D721Med (cell line): ENCODE measurements around the gene CDH4.

Source experiments
- DNase-seq: peaks from one replicate; pipeline ENCODE4 v3.0.0; 2011; ENCODE audit warnings: low spot score; ENCODE audit not compliant: insufficient read length
- FAIRE-seq: peaks from 2 replicates; lab custom pipeline; 2011; peaks lifted over from hg19 to GRCh38; lab: Jason Lieb, UNC
- TF ChIP-seq, protein P1 (sequence below): IDR thresholded peaks from 2 replicates; pipeline ENCODE4 v1.5.1; 2012; ENCODE audit warnings: mild to moderate bottlenecking, control low read depth; ENCODE audit not compliant: insufficient read depth; ENCODE audit errors: missing control alignments

The CDH4 gene

DNA sequence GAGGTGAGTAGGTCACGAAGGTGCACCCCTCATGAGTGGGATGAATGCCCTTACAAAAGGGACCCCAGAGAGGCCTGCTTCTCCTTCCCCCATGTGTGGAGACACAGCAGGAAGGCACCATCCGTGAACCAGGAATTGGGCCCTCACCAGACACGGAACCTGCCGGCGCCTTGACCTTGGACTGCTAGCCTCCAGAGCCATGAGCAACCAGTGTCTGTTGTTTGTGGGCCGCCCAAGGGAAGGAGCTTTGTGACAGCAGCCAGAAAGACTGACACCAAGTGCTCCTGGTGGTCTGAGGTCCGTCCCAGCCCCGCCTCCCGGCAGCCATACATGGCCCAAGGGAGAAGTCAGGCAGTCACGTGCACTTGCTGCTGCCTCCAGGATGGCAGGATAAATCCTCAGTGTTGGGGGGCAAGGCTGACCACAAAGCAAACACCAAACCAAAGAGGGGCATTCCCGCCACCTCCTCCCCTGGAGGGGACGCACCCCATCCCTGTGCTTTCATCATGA is 29.3 kb downstream of the CDH4 start:
- TF ChIP-seq, protein P1, sequence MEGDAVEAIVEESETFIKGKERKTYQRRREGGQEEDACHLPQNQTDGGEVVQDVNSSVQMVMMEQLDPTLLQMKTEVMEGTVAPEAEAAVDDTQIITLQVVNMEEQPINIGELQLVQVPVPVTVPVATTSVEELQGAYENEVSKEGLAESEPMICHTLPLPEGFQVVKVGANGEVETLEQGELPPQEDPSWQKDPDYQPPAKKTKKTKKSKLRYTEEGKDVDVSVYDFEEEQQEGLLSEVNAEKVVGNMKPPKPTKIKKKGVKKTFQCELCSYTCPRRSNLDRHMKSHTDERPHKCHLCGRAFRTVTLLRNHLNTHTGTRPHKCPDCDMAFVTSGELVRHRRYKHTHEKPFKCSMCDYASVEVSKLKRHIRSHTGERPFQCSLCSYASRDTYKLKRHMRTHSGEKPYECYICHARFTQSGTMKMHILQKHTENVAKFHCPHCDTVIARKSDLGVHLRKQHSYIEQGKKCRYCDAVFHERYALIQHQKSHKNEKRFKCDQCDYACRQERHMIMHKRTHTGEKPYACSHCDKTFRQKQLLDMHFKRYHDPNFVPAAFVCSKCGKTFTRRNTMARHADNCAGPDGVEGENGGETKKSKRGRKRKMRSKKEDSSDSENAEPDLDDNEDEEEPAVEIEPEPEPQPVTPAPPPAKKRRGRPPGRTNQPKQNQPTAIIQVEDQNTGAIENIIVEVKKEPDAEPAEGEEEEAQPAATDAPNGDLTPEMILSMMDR = no peak
- FAIRE-seq (no peak), DNase-seq (no peak)

GRCh38 chr20:61284752-61285151 is 32.7 kb downstream of the CDH4 start:
- TF ChIP-seq, protein P1 = no peak
- DNase-seq (no peak), FAIRE-seq (no peak)

DNA sequence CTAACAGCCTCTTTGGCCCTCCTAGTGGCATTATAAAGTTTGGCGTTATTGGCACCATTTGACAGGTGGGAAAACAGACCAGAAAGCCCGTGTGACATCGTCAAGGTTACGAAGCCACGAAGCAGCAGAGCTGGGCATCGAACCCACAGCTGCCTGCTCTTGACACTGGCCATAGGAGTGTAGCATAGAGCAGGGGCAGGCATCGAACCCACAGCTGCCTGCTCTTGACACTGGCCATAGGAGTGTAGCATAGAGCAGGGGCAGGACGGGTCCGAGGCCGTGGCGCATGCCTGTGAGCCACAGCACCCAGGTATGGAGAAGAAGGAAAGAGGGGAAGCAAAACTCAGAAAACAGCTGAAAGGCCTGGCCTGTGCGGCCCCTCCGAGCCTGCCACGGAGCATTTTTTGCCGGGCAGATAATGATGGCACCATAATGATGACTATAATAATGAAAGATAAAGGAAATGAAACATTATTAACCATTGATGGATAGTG is 33.1 kb downstream of the CDH4 start:
- FAIRE-seq (no peak), DNase-seq (no peak)
- TF ChIP-seq, protein P1 = no peak

DNA sequence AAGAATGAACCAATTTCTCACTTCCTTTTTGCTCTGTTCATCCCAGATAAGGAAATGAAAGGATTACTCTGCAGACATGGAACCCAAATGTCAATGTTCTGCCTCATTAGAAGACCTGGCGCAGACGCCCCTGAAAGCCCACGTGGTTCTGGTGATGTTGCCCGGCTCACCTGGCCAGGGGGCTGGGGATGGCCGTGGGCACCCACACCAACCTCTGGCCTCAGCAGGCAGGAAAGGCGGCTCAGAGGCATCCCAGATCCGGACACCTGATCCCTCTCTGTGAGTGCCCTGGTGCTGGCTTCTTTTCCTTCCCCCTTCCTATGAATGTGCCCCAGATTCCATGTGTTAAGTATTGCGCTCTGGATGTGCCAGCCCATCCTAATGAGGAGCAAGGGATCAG is 33.6 kb downstream of the CDH4 start:
- TF ChIP-seq, protein P1 = no peak
- no peak for DNase-seq
- FAIRE-seq = no peak

DNA sequence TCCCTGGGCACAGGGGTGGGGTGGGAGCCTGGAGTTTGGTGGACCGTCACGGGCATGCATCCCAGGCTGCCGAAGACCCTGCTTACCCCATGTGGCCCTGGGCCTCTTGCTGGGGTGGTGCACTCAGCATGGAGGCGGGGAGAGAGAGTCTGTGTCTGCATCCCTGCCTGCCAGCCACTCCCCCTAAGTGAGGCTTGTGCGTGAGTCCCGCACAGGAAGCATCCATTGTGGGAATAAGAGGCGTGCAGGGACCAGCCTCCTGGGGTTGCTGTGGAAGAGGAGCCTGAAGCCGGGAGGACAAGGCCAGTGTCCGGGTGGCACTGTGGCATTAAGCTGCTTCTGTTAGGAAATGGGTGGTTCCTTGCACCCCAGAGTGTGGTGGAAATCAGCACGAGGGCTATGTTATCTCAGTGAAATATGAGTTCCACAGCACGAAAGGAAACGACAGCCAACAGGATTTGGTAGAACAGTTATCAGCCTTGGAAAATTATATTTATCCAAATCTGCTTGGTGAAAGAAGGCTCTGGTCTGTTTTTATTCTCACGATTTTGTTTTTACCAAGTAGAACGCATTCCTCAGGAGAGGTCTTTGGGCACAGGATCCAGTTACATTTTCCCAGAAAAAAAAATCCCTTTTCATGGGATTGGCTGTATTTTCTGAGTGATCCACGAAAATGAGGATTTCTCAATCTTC is 35.7 kb downstream of the CDH4 start:
- FAIRE-seq (no peak), DNase-seq (no peak)
- TF ChIP-seq, protein P1 = no peak

DNA sequence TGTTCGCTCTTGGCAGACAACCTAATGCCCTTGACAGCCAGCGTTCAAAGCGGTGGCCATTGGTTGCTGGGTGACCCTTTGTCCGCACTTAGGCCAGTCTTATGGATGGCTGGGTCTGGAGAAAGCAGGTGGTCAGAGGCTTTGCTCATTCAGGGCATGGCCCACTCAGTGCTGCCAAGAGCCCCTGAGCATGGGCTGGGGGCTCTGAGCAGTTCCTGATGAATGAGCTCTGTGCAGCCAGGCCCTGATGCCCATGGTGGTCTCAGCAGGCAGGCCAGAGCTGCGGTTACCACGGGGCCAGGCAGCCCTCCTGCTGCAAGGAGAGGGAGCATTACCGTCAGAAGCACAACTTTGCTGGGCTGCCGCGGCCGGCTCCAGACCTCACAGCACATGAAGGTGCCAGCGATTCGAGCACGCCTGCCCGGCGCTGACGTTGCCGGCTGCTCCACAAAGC is 36.3 kb downstream of the CDH4 start:
- TF ChIP-seq, protein P1 = no peak
- DNase-seq = no peak
- no peak for FAIRE-seq

- no peak for FAIRE-seq
- TF ChIP-seq, protein P1 = no peak
Measured at GRCh38 chr20:61289166-61289565, 37.1 kb downstream of the CDH4 start.

More at GRCh38 chr20:61289166-61289565, 37.1 kb downstream of the CDH4 start:
- DNase-seq = no peak
